A549 (cell line): ENCODE results near the gene ACOXL. TPM values are rescaled to one million over a fixed set of nuclear protein-coding genes. Genes with fewer than 3 reads are reported as not detected.

Source experiments
- ATAC-seq, 2 experiments: fragments of 200-7000 bp in 1 of 2; fragments of >200 bp in 1 of 2; cut with Nextera tagmentation in 1 of 2; cut with Tn5 transposase in 1 of 2; 3 replicates each; pipeline versions ENCODE4 v1.8.0 to v1.9.1; 2018 to 2020; ENCODE audit warnings: mild to moderate bottlenecking in 1 of 2, moderate library complexity in 1 of 2
- CTCF ChIA-PET: fragments of 300-600 bp; sonication (Branson Sonifier 250); formaldehyde crosslinking; extraction: SDS; loops from one replicate; lab custom pipeline; 2021; ENCODE audit warnings: antibody characterized with exemption, inconsistent platforms; lab: Yijun Ruan, JAX
- POLR2A ChIA-PET: fragments of 350-600 bp; formaldehyde crosslinking; extraction: SDS; loops from one replicate; lab custom pipeline; 2021; ENCODE audit warnings: antibody characterized with exemption, inconsistent platforms; lab: Yijun Ruan, JAX
- DNase-seq, 2 experiments: peaks; one replicate each; pipeline versions ENCODE4 v3.0.0 to v3.0.0-alpha.2; 2011 to 2016; ENCODE audit warnings: low read depth in 1 of 2, low spot score in 1 of 2
- FAIRE-seq: peaks from 2 replicates; lab custom pipeline; 2011; peaks lifted over from hg19 to GRCh38; lab: Jason Lieb, UNC
- H3K27ac ChIP-seq, 2 experiments: fragments of >200 bp; sonication (Bioruptor Twin); formaldehyde crosslinking; 3 replicates each; pipeline ENCODE4 v1.5.1; 2016 to 2017
- H3K4me1 ChIP-seq: fragments of >200 bp; sonication (Bioruptor Twin); formaldehyde crosslinking; 3 replicates; pipeline ENCODE4 v1.6.1; 2016
- H3K4me2 ChIP-seq: fragments of >200 bp; sonication (Bioruptor Twin); formaldehyde crosslinking; 3 replicates; pipeline ENCODE4 v1.6.1; 2016
- H3K4me3 ChIP-seq: fragments of >200 bp; sonication (Bioruptor Twin); formaldehyde crosslinking; 3 replicates; pipeline ENCODE4 v1.5.1; 2016
- H3K9me3 ChIP-seq: fragments of >200 bp; sonication (Bioruptor Twin); formaldehyde crosslinking; 3 replicates; pipeline ENCODE4 v1.6.1; 2016
- BCL3 ChIP-seq: fragments of >200 bp; sonication (Bioruptor Twin); formaldehyde crosslinking; IDR thresholded peaks from 3 replicates; pipeline ENCODE4 v1.6.1; 2016
- CBX8 ChIP-seq: fragments of 200-600 bp; sonication (generic); IDR thresholded peaks from 2 replicates; pipeline ENCODE4 v1.6.1; 2016
- CHD2 ChIP-seq: fragments of 150-350 bp; IDR thresholded peaks from 2 replicates; pipeline ENCODE4 v1.6.1; 2014; ENCODE audit warnings: low read length; ENCODE audit not compliant: partially characterized antibody
- ELK1 ChIP-seq: fragments of 150-350 bp; IDR thresholded peaks from 2 replicates; pipeline ENCODE4 v1.6.1; 2014; ENCODE audit warnings: low read depth, mild to moderate bottlenecking, low read length
- HDAC2 ChIP-seq: fragments of 200-600 bp; sonication (generic); IDR thresholded peaks from 2 replicates; pipeline ENCODE4 v1.6.1; 2016
- HEYL ChIP-seq: fragments of 250-450 bp; sonication (Bioruptor Pico); IDR thresholded peaks from 2 replicates; pipeline ENCODE4 v1.8.0; 2021; ENCODE audit warnings: mild to moderate bottlenecking, moderate library complexity
- HMGXB4 ChIP-seq: fragments of 250-450 bp; sonication (Bioruptor Pico); IDR thresholded peaks from 2 replicates; pipeline ENCODE4 v1.5.0; 2021; ENCODE audit warnings: mild to moderate bottlenecking, moderate library complexity, borderline replicate concordance
- HOXB13 ChIP-seq: fragments of 250-450 bp; sonication (Bioruptor Pico); IDR thresholded peaks from 2 replicates; pipeline ENCODE4 v1.5.0; 2020; ENCODE audit warnings: low read depth, mild to moderate bottlenecking, moderate library complexity
- JUNB ChIP-seq: fragments of >200 bp; sonication (Bioruptor Twin); formaldehyde crosslinking; IDR thresholded peaks from 2 replicates; pipeline ENCODE4 v1.6.1; 2016
- KDM5A ChIP-seq: fragments of 200-600 bp; sonication (generic); IDR thresholded peaks from 2 replicates; pipeline ENCODE4 v1.6.1; 2016; ENCODE audit warnings: antibody characterized with exemption, mild to moderate bottlenecking
- MAFK ChIP-seq: fragments of 450-650 bp; IDR thresholded peaks from 2 replicates; pipeline ENCODE4 v1.6.1; 2014; ENCODE audit not compliant: partially characterized antibody
- MAZ ChIP-seq: fragments of 150-350 bp; IDR thresholded peaks from 2 replicates; pipeline ENCODE4 v1.6.1; 2014; ENCODE audit warnings: antibody characterized with exemption, low read depth, low read length, borderline replicate concordance
- MYC ChIP-seq: IDR thresholded peaks from 2 replicates; pipeline ENCODE4 v1.6.1; 2012; ENCODE audit warnings: mild to moderate bottlenecking, inconsistent platforms, low read length, improper control_type of control experiment, borderline replicate concordance
- NPAS2 ChIP-seq: fragments of 250-450 bp; sonication (Bioruptor Pico); IDR thresholded peaks from 2 replicates; pipeline ENCODE4 v1.8.0; 2022; ENCODE audit warnings: mild to moderate bottlenecking, moderate library complexity, borderline replicate concordance
- PHF8 ChIP-seq: fragments of 200-600 bp; sonication (generic); IDR thresholded peaks from 2 replicates; pipeline ENCODE4 v1.6.1; 2016; ENCODE audit warnings: low read depth, mild to moderate bottlenecking, antibody characterized with exemption, moderate library complexity, borderline replicate concordance
- RAD21 ChIP-seq, 2 experiments: fragments of >200 bp in 1 of 2; sonication (Bioruptor Twin) in 1 of 2; formaldehyde crosslinking in 1 of 2; IDR thresholded peaks in 1 of 2; conservative IDR thresholded peaks in 1 of 2; 2 replicates in 1 of 2; 3 replicates in 1 of 2; pipeline ENCODE4 v1.6.1; 2012 to 2018; ENCODE audit warnings: inconsistent platforms in 1 of 2
- RARB ChIP-seq: fragments of 250-450 bp; sonication (Bioruptor Pico); IDR thresholded peaks from 2 replicates; pipeline ENCODE4 v1.8.0; 2021; ENCODE audit warnings: mild to moderate bottlenecking, moderate library complexity
- REST ChIP-seq: fragments of 200-600 bp; sonication (generic); IDR thresholded peaks from 2 replicates; pipeline ENCODE4 v1.6.1; 2016; ENCODE audit warnings: antibody characterized with exemption, mild to moderate bottlenecking, moderate library complexity
- RNF2 ChIP-seq: fragments of 200-600 bp; sonication (generic); IDR thresholded peaks from 2 replicates; pipeline ENCODE4 v1.6.1; 2016; ENCODE audit warnings: low read depth, mild to moderate bottlenecking, antibody characterized with exemption, moderate library complexity, borderline replicate concordance
- TP53 ChIP-seq: fragments of 250-450 bp; sonication (Bioruptor Pico); IDR thresholded peaks from 2 replicates; pipeline ENCODE4 v1.5.0; 2021; ENCODE audit warnings: mild to moderate bottlenecking, moderate library complexity
- ZC3H11A ChIP-seq: fragments of 450-650 bp; IDR thresholded peaks from 2 replicates; pipeline ENCODE4 v1.6.1; 2014; ENCODE audit warnings: antibody characterized with exemption, mild to moderate bottlenecking
- ZNF302 ChIP-seq: fragments of 250-450 bp; sonication (Bioruptor Pico); IDR thresholded peaks from 2 replicates; pipeline ENCODE4 v1.9.0; 2021; ENCODE audit warnings: inconsistent platforms, mild to moderate bottlenecking, moderate library complexity
- WGBS: methylation state at CpG from one replicate; pipeline ENCODE4 v1.1.6; 2017; ENCODE audit errors: missing lambda C conversion rate; 5-methylcytosine and 5-hydroxymethylcytosine counted together
- polyA plus RNA-seq, 4 experiments: library from polyadenylated mRNA; depleted of rRNA in 3 of 4; stranded (reverse); fragments of >200 nt; fragmentation: RNase III in 1 of 4; extraction: RNeasy Plus Mini Kit Qiagen cat#74134 plus additional on column Dnase treatment in 1 of 4; gene quantifications; 2 replicates in 3 of 4; 3 replicates in 1 of 4; pipeline ENCODE4 v1.2.3, GENCODE V29; 2011 to 2017

ACOXL gene
- polyA plus RNA-seq, 2 of the 4 experiments (the other 2 are of a cell fraction) = not detected

GRCh38 chr2:110793034-110793433, 60.7 kb downstream of the ACOXL start:
- DNase-seq (no peak), FAIRE-seq (no peak), ATAC-seq (no peak)
- POLR2A ChIA-PET = no interaction called here
- Histone ChIP-seq H3K4me2 (no peak overlapping the region), H3K4me3 (no peak overlapping the region), H3K27ac (no peak overlapping the region), H3K9me3 (no peaks in the 10 kb centered on the region), H3K4me1 (no peaks in the 10 kb centered on the region)
- 4% methylated on average over 4 of the region's 4 CpGs for WGBS
- CTCF ChIA-PET = interaction anchor here (2.6 kb wide), 1 partner anchor 19 kb away, joined by 12 read pairs; no protein-coding TSS in a partner anchor
- TF ChIP-seq NPAS2 (CRISPR knock-in tag) = no peak
- TF ChIP-seq HMGXB4 (CRISPR knock-in tag) = no peak
- TF ChIP-seq BCL3 = no peak
- TF ChIP-seq KDM5A = no peak
- TF ChIP-seq HEYL (CRISPR knock-in tag) = no peak
- no peak for TF ChIP-seq TP53 (CRISPR knock-in tag)
- TF ChIP-seq MAFK = no peak
- no peak for TF ChIP-seq ZNF302 (CRISPR knock-in tag)
- TF ChIP-seq RAD21 (conservative IDR thresholded peaks at IDR 0.05 in 1 of 2, IDR thresholded peaks at IDR 0.05 in 1 of 2) = no peak
- TF ChIP-seq PHF8 = no peak
- TF ChIP-seq CBX8 = no peak
- no peak for TF ChIP-seq JUNB
- TF ChIP-seq MAZ = no peak
- no peak for TF ChIP-seq REST
- no peak for TF ChIP-seq ZC3H11A

- no peak overlapping the region for H3K27ac ChIP-seq
- ChIA-PET POLR2A (no interaction called here), CTCF (interaction anchor here (2.6 kb wide), 1 partner anchor 18 kb away, joined by 12 read pairs; no protein-coding TSS in a partner anchor)
- no peak overlapping the region for H3K4me2 ChIP-seq
- WGBS = 6% methylated on average over 4 of the region's 4 CpGs
- H3K9me3 ChIP-seq = peaks cover 2% of the 10 kb centered on the region; the same call in 1 of the 3 replicates
- H3K4me3 ChIP-seq = no peak overlapping the region
- no peaks in the 10 kb centered on the region for H3K4me1 ChIP-seq
- FAIRE-seq = no peak
- ATAC-seq = no peak
- DNase-seq = no peak
- TF ChIP-seq REST (no peak), HMGXB4 (CRISPR knock-in tag) (no peak), TP53 (CRISPR knock-in tag) (no peak), NPAS2 (CRISPR knock-in tag) (no peak), HDAC2 (no peak), RAD21 (conservative IDR thresholded peaks at IDR 0.05 in 1 of 2, IDR thresholded peaks at IDR 0.05 in 1 of 2) (no peak), RARB (CRISPR knock-in tag) (no peak), MYC (no peak), RNF2 (no peak), HOXB13 (CRISPR knock-in tag) (no peak), ELK1 (no peak), CHD2 (no peak), ZC3H11A (no peak)
Measured at GRCh38 chr2:110794390-110794789, 62.0 kb downstream of the ACOXL start.
